Calu3 (cell line): ENCODE measurements around the gene MAB21L1. TPM values are rescaled to one million over a fixed set of nuclear protein-coding genes. Genes with fewer than 3 reads are reported as not detected.

ENCODE experiments used
- BruUV-seq: library from RNA; stranded (reverse); fragments of 400-500 nt; replicated peaks from 2 replicates; lab custom pipeline; 2021; lab: Mats Ljungman, UMichigan
- CTCF ChIA-PET: fragments of 300-600 bp; sonication (Branson Sonifier 250); formaldehyde crosslinking; loops from one replicate; lab custom pipeline; 2022; ENCODE audit warnings: antibody characterized with exemption; lab: Charles Lee
- DNase-seq: peaks from one replicate; pipeline ENCODE4 v3.0.0; 2022
- H3K27ac Mint-ChIP-seq: one replicate; pipeline ENCODE4 v1.8.0; 2022; ENCODE audit warnings: mixed read lengths; ENCODE audit not compliant: unreplicated experiment
- H3K27me3 Mint-ChIP-seq: one replicate; pipeline ENCODE4 v1.8.0; 2022; ENCODE audit warnings: mixed read lengths; ENCODE audit not compliant: unreplicated experiment
- H3K36me3 Mint-ChIP-seq: one replicate; pipeline ENCODE4 v1.8.0; 2022; ENCODE audit warnings: mild to moderate bottlenecking, moderate library complexity, mixed read lengths; ENCODE audit not compliant: insufficient read depth, unreplicated experiment
- H3K4me1 Mint-ChIP-seq: one replicate; pipeline ENCODE4 v1.8.0; 2022; ENCODE audit warnings: mild to moderate bottlenecking, low read depth, mixed read lengths; ENCODE audit not compliant: unreplicated experiment
- H3K4me3 Mint-ChIP-seq: one replicate; pipeline ENCODE4 v1.8.0; 2022; ENCODE audit warnings: mild to moderate bottlenecking, low read depth, moderate library complexity, mixed read lengths; ENCODE audit not compliant: unreplicated experiment
- H3K9me3 Mint-ChIP-seq: one replicate; pipeline ENCODE4 v1.8.0; 2022; ENCODE audit warnings: low read depth, mixed read lengths; ENCODE audit not compliant: unreplicated experiment
- CTCF ChIP-seq: fragments of 200-600 bp; IDR thresholded peaks from one replicate; pipeline ENCODE4 v1.8.0; 2022; ENCODE audit warnings: antibody characterized with exemption; ENCODE audit not compliant: unreplicated experiment
- intact Hi-C: fragments of 100-400 bp; cut with micrococcal nuclease; formaldehyde crosslinking; loops from one replicate; pipeline ENCODE4 v1.10.0; 2022; ENCODE audit not compliant: unreplicated experiment
- total RNA-seq: library from RNA; stranded (reverse); gene quantifications from 2 replicates; pipeline ENCODE4 v1.2.3, GENCODE V29; 2022

MAB21L1 gene
- total RNA-seq, 1 experiment from 2014 or later, result not detected

- no peak overlapping the region for H3K4me3 Mint-ChIP-seq
- no peaks in the 10 kb centered on the region for H3K36me3 Mint-ChIP-seq
- no peaks in the 10 kb centered on the region for H3K4me1 Mint-ChIP-seq
- no TSS peak for BruUV-seq
- H3K9me3 Mint-ChIP-seq, result no peaks in the 10 kb centered on the region
- no peak overlapping the region for H3K27ac Mint-ChIP-seq
- no peak for TF ChIP-seq CTCF
- H3K27me3 Mint-ChIP-seq, result no peaks in the 10 kb centered on the region
- intact Hi-C loops, result no loop called here
- no peak for DNase-seq
- CTCF ChIA-PET, result no interaction called here
Observed at GRCh38 chr13:35501661-35502235, 25.3 kb upstream of the MAB21L1 start.

GRCh38 chr13:35500144-35500543, 23.7 kb upstream of the MAB21L1 start:
- BruUV-seq, result no TSS peak
- intact Hi-C loops, result no loop called here
- no peaks in the 10 kb centered on the region for H3K27me3 Mint-ChIP-seq
- H3K36me3 Mint-ChIP-seq, result no peaks in the 10 kb centered on the region
- DNase-seq, result no peak
- H3K9me3 Mint-ChIP-seq, result no peaks in the 10 kb centered on the region
- H3K4me1 Mint-ChIP-seq, result no peaks in the 10 kb centered on the region
- no peak for TF ChIP-seq CTCF
- no peak overlapping the region for H3K4me3 Mint-ChIP-seq
- H3K27ac Mint-ChIP-seq, result no peak overlapping the region
- CTCF ChIA-PET, result interaction anchor here (0.7 to 1.3 kb wide), 2 partner anchors 12 kb away, joined by 3 to 4 read pairs; no protein-coding TSS in a partner anchor

- BruUV-seq, result no TSS peak
- H3K4me3 Mint-ChIP-seq, result no peak overlapping the region
- H3K9me3 Mint-ChIP-seq, result no peaks in the 10 kb centered on the region
- no peaks in the 10 kb centered on the region for H3K4me1 Mint-ChIP-seq
- no peak overlapping the region for H3K27ac Mint-ChIP-seq
- H3K27me3 Mint-ChIP-seq, result no peaks in the 10 kb centered on the region
- no peaks in the 10 kb centered on the region for H3K36me3 Mint-ChIP-seq
- CTCF ChIA-PET, result interaction anchor here (0.6 to 1.3 kb wide), 2 partner anchors 13 to 93 kb away, joined by 3 to 4 read pairs; no protein-coding TSS in a partner anchor
- intact Hi-C loops, result no loop called here
- DNase-seq, result no peak
- TF ChIP-seq CTCF, result no peak
Observed at GRCh38 chr13:35499676-35500075, 23.2 kb upstream of the MAB21L1 start.

GRCh38 chr13:35499196-35499662, 22.7 kb upstream of the MAB21L1 start:
- H3K27me3 Mint-ChIP-seq, result no peaks in the 10 kb centered on the region
- H3K27ac Mint-ChIP-seq, result no peak overlapping the region
- no peaks in the 10 kb centered on the region for H3K9me3 Mint-ChIP-seq
- intact Hi-C loops, result no loop called here
- CTCF ChIA-PET, result interaction anchor here (0.6 to 1.3 kb wide), 3 partner anchors 13 to 93 kb away, joined by 3 to 4 read pairs (median 3); no protein-coding TSS in a partner anchor
- BruUV-seq, result no TSS peak
- no peaks in the 10 kb centered on the region for H3K4me1 Mint-ChIP-seq
- TF ChIP-seq CTCF, result no peak
- no peak for DNase-seq
- no peaks in the 10 kb centered on the region for H3K36me3 Mint-ChIP-seq
- no peak overlapping the region for H3K4me3 Mint-ChIP-seq
